Measurements from ENCODE around the gene RADIL.

Gene RADIL

DNA sequence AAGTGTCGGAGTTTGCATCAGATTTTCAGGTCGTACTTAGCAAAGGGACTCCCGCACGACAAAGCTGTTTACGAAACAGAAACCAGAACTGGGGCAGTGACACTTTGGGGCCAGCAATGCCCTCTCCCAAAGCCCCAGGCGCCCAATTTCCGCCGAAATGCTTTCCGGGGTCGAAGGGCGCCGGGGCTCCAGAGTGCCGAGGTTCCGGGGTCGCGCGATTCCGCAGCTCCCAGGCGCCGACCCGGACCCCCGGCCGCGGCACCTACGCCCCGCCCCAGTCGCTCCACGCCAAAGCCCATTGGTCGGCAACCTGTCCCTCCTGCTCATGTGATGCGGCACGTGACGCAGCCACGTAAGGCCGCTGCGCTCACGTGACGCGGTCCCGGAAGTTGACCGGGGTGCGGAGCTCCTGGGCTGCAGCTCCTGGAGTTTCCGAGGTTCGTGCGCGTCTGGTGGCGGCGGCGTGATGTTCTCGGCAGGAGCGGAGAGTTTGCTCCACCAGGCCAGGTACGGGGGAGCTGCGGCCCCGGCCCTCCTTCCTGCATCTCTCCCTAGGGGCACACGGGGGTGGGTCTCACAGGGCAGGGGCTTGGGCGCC, 108.2 kb downstream of the RADIL start, which contains the start of gene AP5Z1:
Gene AP5Z1, plus strand, starts transcription at position 374 of the 598 bp plus-strand sequence. Its CDS starts 93 bp downstream, at position 467.
- peak; percentile 85 for DNase-seq (ENCODE audit: low read depth)

DNA sequence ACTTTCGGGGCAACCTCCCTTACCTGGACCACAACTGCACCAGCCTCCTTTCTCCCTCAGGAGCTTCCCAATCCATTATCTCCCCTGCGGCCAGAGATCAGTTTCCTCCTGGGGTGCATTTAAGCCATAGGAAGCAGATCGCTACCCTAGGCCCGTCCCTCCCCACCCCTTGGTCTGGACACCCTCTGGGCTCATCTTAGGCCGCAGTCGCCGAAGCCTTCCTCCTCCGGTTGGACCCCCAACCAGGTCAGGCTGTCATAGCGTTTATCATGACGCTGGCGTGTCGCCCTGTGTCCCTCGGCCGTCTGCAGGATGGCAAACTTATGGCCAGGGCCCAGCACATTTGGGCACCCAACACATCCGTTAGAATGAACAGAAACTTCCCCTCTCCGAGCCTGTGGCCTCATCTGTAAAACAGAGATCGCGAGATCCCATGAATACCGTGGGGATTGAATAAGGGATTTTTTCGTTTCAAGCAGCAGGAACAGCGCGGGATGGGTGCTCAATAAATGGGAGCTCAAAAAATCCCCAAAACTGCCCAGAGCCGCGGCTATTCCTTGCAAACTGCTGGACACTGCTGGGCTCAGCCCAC, 108.8 kb downstream of the RADIL start:
- DNase-seq (ENCODE audit: low read depth) = no peak

DNA sequence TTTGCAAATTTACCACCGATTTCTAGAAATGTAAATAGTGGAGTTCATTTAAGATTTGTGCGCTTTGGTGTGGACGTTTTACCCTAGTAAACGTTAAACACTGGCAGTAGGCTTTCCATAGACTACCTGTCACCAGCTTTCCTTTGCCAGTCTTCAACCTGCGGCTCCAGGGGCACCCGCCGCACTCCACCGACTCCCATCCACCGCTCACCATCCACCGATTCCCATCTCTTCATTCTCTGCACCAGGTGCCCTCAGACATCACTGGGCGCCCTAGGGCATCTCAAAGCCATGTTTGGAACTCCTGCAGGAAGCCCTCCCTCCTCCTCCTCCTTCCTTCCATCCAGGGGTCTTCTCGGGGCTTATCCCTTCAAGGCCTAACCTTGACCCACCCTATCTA, 109.5 kb downstream of the RADIL start:
- no peak for DNase-seq (ENCODE audit: low read depth)

DNA sequence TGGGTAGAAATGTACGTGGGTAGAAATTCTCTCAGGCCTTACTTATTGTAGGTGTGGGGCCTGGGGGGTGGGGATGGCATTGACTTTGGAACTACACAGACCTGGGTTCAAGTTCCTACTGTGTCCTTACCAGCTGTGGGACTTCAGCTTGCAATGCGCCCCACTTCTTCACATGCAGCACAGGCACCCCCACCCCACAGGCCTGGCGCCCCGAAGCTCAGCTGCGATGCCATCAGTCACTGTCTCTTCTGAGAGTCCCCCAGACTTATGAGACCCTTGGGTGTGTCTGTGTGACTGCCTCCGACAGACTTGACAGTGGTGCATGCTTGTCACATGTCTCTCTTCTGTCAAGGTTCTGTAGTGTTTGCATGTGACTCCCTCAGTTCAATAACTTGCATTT, 111.2 kb downstream of the RADIL start:
- DNase-seq (ENCODE audit: low read depth) = no peak

DNA sequence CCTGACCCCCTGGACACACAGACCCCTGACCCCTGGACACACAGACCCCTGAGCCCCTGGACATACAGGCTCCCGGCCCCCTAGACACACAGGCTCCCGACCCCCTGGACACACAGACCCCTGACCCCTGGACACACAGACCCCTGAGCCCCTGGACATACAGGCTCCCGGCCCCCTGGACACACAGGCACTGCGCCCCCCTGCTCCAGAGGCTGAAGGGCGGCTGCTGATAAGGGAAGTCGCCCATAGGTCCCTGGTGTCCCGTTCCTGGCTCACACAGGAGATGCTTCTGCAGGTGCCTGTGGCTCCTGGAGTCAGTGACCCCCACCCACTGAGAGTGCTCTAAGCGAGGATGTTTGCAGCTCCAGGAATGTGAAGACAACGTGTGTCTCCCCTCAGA, 111.8 kb downstream of the RADIL start:
- DNase-seq (ENCODE audit: low read depth) = no peak

DNA sequence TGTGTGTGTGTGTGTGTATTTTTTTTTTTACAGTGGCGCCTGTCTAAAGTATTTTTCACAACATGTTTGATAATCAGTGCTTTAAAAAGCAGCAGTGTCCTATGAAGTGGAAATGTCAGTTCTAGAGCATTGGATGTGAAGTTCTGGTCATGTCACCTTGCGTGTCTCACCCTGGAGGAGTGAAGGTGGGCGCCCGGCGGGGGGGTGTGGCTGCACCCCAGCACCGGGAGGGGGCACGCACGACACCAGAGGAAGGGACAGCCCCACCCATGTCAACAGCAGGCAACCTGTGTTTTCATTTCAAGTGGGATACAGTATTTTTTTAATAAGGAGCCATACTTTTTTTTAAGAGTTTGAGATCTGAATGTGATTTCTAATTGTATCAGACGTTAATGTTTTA, 112.6 kb downstream of the RADIL start:
- DNase-seq (ENCODE audit: low read depth) = no peak

DNA sequence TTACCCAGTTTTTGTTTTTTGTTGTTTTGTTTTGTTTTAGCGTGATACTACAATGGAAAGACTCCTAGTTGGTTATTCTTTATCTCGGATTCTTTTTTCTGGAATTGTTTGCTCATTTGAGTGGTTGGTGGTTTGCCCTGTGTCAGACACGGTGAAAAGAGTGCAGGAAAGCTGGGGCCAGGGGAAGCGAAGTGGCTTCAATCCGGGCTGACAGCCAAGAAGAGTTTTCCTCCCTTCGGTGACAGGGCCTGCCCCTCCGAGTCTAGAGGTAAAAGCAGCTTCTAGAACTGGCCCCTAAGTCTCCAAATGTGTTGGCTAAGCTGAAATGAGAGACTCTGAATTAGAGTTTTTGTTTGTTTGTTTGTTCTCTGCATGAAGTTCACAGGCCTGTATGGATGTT, 113.8 kb downstream of the RADIL start:
- DNase-seq (ENCODE audit: low read depth) = no peak

DNA sequence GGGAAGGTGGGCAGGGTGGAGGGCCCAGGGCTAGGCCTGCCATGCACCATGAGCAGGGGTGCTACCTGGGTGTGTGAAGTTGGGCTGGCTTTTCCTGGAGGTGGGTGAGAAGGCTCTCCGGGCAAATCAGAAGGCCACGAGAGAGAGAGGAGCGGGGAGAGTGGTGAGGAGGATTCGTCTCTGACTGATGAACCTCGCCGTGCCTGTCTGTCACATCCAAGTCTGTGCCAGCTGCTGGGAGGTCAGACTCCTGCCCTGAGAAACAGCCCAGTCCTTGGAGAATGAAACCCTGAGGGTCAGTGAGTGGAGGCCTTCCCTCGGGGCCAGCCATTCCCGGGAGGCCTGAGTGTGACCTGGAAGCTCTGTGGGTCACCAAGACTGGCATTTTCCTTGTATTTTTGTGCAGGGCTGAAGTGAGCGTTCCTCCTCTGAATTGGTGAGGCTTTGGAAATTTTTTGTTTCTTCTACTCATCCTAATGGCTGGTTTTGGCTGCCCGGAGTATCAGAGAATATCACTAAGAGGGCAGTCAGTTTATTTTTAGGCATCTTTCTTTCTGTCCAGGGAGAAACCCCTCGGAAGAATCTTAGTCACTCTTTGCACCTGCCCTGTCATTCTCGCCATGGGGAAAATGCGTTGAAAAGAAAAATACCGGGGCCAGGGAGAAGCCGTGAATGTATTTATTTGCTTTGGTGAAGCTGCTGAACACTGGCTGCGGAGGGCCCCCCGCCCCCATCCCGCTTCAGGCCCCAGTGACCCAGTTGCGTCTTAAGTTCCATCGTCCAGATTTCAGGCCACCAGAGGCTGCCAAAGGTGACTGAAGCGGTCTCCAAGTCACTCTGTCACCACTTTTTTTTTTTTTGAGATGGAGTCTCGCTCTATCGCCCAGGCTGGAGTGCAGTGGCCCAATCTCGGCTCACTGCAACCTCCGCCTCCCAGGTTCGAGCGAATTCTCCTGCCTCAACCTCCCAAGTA, 114.6 kb downstream of the RADIL start:
- DNase-seq (ENCODE audit: low read depth) = no peak

DNA sequence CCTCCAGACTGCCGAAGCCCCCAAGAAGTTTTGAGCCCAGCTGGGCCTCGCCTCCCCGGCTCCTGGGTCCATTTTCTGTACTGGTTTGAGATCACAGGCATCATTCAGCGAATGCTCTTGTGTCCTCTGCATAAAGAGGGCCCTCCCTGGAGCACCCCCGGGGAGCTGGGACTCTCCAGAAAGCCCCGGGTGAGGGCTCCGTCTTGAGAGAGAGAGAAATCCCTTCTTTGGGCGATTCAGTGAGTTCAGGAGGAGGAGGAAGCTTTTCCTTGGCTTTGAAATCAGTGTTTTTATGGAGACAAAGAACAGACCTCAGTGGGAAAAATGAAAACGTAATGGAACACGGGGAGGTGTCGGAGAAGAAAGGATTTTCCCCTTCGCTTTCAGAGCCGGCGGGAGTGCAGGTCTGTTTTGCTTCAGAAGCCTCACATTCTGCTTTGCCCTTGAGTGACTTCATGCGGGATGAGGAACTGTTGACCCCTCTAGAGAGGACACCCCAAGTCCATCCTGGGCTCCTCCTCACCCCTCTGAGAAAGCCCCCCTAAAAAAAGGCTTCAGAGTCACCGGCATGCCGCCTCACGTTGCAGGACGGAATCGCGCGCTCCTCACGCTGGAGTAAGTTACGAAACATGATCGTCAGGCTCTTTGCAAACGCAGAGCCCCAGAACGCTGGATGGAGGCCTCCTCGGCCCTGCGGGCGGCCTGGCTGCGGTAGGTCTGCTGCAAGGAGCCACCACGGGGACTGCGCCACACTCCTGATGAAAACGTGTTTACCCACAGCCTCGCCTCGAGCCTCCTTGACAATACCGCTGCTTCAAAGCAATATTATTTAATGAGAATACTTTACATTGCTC, 116.6 kb downstream of the RADIL start:
- DNase-seq (ENCODE audit: low read depth) = no peak

DNA sequence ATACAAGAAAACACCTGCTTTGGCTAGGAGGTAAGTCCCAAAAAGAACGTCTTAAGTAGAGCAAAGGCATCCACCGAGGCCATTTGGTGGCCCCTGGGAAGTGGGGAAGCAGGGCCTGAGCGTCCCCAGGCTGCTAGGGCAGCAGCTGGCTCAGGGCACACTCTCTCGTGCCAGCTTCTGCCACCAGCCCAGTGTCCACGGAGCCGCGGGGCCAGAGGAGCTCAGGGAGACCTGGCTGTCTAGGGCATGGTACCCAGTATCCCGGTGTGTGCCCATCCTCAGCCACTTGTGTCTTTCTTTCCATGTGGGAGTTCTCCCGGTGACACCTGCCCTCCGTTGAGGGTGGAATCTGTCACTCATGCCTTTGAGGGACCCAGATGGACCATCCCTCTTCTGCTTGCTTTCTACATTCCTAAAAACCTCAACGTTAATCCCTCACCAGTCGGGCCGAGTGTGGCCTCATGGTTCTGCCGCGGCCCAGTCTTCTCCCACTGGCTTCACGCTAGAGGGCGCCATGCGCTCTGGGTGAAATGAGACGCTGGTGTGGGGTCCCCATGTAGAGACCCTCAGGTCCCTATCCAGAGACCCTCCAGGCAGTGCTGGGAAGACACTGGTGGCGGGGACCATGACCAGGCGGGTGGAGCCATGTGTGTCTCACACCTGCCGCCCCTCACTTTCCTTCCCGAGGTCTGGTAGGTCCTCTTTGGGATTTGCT, 117.6 kb downstream of the RADIL start:
- DNase-seq (ENCODE audit: low read depth) = no peak

DNA sequence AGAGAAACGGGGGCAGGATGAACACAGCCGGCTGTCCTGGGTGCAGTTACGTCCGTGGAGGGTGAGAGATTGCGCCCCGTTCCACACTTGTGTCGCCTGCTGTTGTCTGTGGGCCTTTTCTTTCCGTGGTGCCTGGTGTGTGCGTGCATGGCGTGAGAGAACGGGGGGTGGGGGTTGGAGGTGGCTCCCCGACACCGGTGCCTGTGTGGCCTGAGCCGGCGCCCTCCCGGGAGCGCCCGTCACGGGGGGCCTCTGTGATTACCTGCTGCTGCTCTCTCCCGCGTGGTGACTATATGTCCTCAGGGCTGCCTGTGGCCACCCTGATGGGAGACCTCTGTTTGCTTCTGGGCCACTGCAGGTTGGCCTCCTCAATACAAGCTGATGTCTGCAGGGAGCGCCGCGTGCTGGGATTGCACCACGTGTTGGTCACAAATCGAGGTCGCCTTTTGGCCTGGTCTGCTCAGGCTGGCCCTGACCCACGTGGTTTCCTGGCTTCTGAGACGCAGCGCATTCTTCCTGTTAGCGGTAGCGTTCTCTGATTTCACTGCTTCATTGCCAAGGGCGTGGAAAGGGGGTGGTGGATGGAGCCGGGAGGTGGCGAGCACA, 119.0 kb downstream of the RADIL start:
- DNase-seq (ENCODE audit: low read depth) = no peak

DNA sequence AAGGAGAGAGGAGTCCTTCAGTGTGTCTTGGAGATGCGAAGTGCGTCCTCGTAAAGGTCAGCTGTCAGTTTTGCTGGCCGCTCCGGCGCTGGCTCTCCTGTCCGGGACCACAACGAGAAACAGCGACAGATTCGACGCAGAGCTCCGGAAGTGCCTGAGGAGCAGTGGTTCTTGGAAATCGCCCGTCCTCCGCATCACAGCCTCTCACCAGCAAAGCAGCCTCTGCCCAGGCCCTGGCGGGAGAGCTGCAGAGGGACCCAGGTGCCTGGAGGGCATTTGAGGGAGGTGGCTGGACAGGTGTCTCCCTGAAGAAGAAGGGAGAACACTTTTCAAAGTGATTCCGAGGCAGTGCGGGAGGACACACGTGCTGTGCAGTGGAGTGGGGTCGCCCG, 119.7 kb downstream of the RADIL start:
- no peak for DNase-seq (ENCODE audit: low read depth)

DNA sequence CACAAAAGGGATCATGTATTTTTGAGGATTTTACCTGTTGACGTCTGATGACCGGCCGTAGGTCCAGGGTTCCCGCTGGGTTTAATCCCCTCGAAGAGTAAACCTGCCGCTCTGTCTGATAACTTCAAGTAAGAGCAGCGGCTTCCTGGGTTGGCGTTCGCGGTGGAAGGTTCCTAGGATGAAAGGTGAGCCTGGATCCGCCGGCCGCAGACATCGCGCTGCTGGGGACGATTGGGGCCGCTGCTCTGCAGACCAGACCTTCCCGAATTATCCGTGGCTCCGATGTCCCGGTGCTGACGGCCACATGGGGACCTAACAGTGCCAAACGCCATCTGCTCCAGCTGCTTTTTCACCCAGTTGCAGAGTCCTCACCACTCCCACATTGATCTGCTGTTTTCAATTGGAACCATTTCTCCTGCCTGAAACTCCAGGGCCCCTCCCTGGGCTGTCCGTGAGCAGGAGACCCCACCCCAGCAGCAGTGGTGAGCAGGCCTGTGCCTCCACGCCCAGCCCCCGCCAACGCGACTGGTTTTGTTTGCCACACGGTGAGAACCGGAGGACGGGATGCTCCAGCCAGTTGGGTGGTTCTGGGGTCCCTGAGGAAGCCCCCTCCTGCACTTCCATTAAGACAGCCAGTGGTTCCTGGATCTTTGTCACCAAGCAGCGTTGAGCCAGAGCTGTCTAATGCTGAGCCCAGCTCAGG, 120.3 kb downstream of the RADIL start:
- DNase-seq (ENCODE audit: low read depth) = no peak

DNA sequence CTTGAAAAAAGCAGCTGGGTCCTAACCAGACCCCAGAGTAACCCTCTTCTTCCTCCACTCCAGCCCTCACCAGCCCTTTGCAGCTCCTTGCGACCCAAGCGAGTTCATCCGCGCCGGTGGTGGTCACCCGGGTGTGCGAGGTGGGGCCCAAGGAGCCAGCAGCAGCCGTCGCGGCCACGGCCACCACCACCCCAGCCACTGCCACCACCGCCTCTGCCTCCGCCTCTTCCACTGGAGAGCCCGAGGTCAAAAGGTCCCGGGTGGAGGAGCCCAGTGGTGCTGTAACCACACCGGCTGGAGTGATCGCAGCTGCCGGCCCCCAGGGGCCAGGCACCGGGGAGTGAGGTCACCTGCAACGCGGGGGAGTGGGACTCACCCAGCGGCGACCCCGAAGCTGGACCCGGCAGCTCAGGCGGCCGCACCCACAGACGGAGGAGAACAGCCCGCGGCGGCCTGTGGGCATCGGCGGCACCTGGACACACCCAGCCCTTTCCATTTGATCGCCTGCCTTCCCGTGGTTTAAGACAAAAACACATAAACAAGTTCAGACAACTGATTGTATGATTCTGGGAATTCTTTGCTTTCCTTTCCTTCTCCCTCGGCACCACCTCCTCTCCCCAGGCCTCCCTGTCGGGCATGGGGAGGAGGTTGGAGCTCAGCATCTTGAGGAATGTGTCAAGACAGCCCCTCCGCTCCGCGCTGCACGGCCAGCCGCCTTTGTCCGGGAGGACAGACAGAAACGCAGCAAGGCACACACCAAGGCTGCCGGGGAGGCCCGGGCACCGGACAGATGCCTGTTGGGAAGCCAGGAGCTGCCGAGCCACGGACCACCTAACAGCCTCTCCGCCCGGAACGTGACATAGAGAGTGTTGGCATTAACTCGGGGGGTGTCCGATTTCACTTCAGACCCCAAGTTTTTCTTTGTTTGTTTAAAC, 121.1 kb downstream of the RADIL start:
- no peak for DNase-seq (ENCODE audit: low read depth)

DNA sequence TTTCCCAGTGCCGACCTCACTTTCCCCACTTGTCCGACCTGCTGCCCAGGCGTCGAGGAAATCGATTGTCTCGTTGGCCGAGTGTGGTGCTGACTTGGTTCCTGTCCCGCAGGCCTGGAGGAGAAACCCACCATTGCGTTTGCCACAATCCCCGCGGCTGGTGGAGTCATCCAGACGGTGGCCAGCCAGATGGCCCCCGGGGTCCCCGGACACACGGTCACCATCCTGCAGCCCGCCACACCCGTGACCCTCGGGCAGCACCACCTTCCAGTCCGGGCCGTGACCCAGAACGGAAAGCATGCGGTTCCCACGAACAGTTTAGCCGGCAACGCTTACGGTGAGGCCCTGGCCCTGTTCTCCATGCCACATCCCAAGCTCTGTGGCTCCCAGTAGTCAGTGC, 122.6 kb downstream of the RADIL start:
- DNase-seq (ENCODE audit: low read depth) = no peak

DNA sequence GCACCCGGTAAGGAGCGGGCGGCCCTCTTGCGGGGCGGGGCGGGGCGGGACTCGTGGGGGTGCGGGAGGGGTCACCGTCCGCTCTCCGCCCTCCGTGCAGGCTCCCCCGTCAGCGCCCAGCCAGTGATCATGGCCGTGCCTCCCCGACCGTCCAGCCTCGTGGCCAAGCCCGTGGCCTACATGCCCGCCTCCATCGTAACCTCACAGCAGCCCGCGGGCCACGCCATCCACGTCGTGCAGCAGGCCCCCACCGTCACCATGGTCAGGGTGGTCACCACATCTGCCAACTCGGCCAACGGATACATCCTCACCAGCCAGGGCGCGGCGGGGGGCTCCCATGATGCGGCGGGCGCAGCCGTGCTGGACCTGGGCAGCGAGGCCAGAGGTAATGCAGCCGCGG, 124.3 kb downstream of the RADIL start:
- no peak for DNase-seq (ENCODE audit: low read depth)

DNA sequence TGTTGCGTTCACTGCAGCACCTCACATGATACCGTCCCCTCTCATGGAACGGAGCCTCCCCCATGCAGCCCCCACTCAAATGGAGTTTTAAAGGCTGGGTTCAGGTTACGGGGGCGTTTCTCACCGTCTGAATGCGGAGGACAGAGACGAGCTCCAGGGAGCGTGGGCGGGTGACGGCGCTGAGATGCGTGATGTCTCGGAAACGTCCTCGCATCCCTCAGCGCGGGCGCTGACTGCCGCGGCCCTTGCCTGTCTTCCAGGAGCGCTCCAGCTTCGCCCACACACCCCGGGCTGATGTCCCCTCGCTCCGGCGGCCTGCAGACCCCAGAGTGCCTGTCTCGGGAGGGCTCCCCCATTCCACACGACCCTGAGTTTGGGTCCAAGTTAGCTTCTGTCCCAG, 124.7 kb downstream of the RADIL start:
- no peak for DNase-seq (ENCODE audit: low read depth)

DNA sequence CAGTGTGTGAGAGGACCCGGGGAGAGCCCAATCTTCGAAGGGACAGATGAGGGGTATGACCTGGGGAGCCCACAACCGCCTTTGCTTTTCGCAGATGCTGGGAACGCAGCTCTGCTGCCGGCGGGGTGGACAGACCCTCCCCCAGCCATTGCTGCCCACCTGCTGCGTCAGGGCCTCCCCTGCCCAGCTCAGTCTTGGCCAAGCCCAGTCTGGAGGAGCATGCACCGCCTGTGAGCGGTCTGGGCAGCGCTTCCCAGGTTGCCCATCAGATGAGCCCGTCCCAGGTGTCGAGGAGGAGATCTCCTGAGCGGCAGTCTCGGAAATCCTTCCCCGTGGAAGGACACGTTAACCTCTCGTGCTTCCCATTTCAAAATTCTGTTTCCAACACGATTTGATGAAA, 125.4 kb downstream of the RADIL start:
- DNase-seq (ENCODE audit: low read depth) = no peak

DNA sequence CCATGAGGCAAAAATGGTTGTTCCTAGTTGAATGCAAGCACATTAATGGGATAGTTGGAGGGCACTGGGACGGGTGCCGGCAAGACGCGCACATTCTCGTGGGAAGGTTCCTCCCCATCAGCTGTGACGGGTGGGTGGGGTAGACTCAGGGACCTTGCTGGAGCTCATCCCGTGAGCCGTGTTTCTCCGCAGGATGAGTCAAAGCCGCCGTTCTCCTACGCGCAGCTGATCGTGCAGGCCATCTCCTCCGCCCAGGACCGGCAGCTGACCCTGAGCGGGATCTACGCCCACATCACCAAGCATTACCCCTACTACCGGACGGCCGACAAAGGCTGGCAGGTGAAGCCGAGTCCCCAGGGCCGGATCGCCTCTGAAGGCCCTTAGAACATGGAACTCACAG, 128.5 kb downstream of the RADIL start:
- no peak for DNase-seq (ENCODE audit: low read depth)

Measured in CMK (cell line).